ENCODE measurements around the gene CDH23.

- TF ChIP-seq, protein P1, sequence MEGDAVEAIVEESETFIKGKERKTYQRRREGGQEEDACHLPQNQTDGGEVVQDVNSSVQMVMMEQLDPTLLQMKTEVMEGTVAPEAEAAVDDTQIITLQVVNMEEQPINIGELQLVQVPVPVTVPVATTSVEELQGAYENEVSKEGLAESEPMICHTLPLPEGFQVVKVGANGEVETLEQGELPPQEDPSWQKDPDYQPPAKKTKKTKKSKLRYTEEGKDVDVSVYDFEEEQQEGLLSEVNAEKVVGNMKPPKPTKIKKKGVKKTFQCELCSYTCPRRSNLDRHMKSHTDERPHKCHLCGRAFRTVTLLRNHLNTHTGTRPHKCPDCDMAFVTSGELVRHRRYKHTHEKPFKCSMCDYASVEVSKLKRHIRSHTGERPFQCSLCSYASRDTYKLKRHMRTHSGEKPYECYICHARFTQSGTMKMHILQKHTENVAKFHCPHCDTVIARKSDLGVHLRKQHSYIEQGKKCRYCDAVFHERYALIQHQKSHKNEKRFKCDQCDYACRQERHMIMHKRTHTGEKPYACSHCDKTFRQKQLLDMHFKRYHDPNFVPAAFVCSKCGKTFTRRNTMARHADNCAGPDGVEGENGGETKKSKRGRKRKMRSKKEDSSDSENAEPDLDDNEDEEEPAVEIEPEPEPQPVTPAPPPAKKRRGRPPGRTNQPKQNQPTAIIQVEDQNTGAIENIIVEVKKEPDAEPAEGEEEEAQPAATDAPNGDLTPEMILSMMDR (conservative IDR thresholded peaks at IDR 0.05 in 1 of 2, IDR thresholded peaks at IDR 0.05 in 1 of 2; ENCODE audit: extremely low read depth in 1 of 2, insufficient read depth in 1 of 2, low read depth in 1 of 2, low read length in 2 of 2): no peak
- TF ChIP-seq EZH2 (IDR thresholded peaks at IDR 0.05; ENCODE audit: borderline replicate concordance, low read length): no peak
Observed at GRCh38 chr10:71748671-71749191, 352.0 kb downstream of the CDH23 start.
